CD4-positive, alpha-beta T cell treated with Interleukin-17A for 4 hours (primary cell): ENCODE measurements around the gene NHERF2.
A peak's percentile ranks its signal among the peaks of the same experiment; 100 is the strongest.

Experiments used
- DNase-seq: peaks from one replicate; pipeline ENCODE4 v3.0.0-alpha.2; 2020; ENCODE audit warnings: mixed read lengths

The NHERF2 gene

DNA sequence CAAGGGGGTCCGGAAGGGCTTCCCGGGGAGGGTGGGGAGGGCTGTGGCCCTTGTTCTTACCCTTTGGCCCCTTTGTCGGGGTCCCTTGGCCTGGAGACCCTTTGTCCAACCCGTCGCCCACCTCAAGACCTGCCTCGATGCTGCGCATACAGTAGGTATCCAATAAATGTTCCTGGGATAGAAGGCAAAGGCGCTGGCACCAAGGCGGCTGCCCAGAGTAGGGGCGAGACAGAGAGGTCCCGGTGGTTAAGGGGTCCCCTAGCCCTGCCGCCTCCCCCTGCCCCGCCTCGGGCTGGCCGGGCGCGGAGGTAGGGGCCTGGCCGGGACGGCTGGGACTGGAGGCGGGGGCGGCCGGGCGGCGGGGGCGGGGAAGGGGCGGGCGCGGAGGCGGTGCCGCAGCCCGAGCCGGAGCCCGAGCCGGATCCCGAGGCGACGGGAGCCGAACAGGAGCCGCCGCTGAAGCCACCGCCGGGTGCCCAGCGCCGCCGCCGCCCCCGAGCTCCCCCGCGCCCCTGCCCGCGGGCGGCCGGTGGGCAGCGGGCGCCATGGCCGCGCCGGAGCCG lies at the start of gene NHERF2:
Gene NHERF2 (plus strand): TSS at position 442 of the 563 bp plus-strand sequence. CDS start 104 bp downstream, at position 546.
- DNase-seq = peak; percentile 66

DNA sequence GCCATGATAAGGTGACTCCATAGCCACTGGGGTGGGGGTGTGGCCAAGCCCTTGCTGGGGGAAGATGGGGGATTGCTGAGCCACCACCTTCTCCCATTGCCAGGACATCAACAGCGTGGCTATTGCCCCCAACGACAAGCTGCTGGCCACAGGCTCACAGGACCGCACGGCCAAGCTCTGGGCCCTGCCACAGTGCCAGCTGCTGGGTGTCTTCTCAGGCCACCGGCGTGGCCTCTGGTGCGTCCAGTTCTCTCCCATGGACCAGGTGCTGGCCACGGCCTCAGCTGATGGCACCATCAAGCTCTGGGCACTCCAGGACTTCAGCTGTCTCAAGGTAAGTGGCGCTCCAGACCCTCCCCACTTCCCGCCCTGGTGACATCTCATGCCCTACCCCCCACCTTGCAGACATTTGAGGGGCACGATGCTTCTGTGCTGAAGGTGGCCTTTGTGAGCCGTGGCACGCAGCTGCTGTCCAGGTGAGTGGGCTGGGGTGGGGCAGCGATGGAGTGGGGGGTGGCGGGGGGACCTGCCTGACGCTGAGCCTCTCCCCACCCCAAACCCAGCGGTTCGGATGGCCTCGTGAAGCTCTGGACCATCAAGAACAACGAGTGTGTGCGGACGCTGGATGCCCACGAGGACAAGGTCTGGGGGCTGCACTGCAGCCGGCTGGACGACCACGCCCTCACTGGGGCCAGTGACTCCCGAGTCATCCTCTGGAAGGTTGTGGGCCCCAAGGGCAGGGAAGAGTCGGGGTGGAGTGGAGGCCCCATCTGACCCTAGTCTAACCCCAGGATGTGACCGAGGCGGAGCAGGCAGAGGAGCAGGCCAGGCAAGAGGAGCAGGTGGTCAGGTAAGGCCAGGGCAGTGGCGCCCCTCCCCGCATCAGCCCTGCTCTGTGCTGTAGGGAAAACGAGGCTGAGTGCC lies 49.5 kb upstream of the NHERF2 start:
- DNase-seq = no peak

DNA sequence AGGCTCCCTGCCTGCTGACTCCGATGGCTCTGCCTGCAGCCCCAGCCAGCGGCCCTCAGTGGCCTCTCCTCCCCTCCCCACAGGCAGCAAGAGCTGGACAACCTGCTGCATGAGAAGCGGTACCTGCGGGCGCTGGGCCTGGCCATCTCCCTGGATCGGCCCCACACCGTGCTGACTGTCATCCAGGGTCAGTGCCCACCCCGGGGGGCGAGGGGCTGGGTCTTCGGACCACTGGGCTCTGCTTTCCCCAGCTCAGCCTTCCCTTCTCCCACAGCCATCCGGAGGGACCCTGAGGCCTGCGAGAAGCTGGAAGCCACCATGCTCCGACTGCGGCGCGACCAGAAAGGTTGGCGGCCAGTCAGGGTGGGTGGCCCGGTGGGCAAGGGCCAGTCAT lies 48.8 kb upstream of the NHERF2 start:
- no peak for DNase-seq

DNA sequence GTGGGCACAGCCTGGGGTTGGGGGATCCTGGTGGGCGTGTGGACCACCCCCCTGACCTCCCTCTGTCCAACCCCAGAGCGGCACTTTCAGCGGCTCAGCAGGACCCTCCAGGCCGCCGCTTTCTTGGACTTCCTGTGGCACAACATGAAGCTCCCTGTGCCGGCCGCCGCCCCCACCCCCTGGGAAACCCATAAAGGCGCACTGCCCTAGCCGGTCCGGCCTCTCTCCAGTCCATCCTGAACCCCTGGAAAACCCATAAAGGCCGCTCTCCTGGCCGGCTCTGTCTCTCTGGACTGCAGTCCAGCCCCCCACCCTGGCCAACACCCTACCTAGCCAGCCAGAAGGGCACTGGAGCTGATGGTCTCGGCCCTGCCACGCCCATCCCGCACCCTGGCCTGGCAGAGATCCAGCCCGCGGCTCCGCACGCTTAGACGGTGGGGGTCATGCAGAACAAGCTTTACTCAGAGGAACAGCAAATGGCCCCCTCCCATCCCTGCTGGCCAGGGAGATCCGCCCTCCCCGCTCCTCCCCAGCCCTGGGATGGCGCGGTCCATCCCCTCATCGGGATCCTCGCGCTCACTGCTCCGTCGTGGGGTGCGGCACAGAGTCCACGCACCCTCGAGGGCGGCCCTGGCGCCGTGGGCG lies 48.1 kb upstream of the NHERF2 start:
- DNase-seq = no peak

DNA sequence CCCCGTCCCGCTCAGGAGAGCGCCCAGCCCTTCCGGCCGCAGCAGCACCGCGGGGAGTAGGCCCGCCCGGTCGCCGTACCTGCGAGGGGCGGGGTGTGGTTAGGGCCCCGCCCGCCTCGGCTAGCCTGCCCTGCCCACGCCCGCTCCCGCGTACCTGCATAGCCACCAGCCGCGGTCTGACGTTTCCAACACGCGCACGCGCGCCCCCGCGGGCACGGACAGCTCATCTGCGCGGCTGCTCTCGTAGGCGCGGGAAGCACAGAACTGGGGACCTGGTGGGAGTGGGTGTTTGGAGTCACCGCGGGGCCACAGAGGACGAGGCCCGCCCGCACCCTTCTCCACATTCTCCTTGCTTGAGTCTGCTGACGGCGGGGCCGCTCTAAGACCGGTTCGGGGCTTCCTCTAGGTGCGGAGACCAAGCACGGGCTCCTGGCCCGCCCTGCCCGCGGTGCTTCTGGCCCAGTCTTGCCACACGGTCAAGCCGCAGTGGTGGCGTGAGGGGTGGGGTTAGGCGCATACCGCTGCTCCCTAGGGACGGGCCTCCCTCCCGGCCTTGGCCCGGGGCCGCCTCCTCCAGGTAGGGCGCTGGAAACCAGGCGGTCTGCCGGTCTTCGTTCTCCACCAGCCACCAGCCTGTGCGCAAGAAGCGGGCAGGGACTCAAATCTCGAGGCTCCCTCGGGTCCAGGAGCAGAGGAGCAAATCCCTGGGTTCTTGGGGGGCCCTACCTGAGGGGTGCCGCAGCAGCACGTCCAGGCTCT lies 47.3 kb upstream of the NHERF2 start:
- DNase-seq = peak; percentile 56

DNA sequence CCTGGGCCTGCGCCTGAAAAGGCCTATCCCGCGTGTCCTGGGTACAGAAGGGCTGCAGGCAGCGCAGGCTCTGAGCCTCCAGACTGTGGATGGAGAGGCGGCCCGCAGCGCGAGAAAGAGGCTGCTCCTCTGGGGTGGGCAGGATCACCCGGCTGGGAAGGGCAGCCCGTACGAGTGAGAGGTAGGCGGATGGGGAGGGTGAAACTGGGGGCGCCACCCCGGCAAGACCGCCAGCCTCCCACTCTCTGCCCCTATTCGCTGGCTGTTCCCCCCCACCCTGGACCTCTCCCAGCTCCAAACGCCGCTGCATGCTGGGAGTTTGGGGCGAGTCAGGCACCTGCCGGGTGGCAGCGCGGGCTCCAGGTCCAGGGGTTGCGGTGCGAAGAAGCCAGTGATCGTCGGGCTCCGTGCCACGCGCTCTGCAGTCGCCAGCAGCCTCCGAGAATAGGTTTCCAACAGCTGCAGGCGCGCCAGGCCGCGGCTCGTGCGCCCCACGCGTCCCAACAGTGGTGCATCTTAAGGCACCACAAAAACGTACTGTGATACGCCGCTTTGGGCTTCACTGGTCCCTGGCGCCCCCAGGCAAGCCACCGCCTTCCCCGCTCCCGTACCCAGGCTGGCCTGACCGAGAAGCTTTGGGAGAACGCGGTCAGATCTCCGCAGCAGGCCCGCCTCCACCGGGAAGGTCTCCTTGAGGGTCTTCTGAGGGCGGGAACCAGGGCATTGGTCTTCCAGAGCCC lies 46.5 kb upstream of the NHERF2 start:
- no peak for DNase-seq

DNA sequence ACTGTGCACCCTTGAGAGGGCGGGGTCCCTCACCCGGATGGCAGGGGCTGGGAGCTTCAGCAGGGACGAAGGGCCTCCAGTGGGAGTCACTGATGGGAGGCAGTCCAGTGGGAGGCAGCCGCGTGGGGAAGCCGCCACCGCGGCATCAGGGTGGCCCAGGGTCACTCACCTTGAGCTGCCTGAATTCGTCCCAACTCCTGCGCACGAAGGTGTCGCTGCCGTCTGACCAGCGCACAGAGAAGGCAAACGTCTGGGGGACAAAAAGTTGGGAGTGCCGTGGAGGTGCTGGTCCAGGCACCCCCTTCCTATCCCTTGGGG lies 46.0 kb upstream of the NHERF2 start:
- DNase-seq = no peak

DNA sequence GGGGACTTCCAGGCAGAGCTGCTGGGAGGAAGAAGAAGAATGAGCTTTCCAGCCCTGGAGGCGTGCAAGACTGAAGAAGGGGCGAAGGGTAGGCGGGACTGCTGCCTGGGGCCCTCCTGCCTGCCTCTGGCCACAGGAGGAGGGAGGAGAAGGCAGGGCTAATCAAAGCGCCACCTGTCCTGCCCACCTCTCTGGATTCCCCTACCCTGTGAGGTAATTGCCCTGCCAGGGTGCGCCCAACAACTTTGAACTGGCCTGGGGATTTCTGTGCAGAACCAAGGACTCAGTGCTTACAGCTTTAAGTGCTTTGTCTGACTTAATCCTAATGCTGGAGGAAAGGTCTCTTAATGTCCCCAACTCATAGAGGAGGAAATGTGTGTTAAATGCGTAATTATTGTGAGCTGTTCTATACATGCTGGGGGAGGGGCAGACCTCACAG lies 45.3 kb upstream of the NHERF2 start, which contains the start of gene NOXO1:
Gene NOXO1 (minus strand): TSS at position 72 of the 439 bp plus-strand sequence. CDS start 290 bp downstream, outside the sequence.
- no peak for DNase-seq

DNA sequence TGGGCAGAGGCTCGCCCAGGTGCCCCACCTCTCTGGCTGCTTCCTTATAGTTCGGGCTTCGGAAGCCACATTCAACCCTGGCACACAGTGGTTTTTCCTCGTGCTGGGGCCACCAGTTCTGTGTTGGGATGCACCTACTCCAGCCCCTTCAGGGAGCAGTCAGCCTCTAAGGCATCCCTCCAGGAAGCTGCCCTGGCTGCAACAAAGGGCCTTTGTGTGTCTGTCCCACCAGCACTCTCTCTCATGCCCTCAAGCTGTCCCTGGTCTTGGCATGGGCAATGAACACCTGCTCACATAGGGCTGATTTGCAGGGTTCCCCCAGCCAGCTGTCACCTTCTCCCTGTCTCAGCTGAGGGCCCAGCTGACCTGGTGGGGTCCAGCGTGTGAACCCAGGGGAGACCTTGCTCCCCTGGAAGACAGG lies 44.7 kb upstream of the NHERF2 start:
- DNase-seq = no peak

DNA sequence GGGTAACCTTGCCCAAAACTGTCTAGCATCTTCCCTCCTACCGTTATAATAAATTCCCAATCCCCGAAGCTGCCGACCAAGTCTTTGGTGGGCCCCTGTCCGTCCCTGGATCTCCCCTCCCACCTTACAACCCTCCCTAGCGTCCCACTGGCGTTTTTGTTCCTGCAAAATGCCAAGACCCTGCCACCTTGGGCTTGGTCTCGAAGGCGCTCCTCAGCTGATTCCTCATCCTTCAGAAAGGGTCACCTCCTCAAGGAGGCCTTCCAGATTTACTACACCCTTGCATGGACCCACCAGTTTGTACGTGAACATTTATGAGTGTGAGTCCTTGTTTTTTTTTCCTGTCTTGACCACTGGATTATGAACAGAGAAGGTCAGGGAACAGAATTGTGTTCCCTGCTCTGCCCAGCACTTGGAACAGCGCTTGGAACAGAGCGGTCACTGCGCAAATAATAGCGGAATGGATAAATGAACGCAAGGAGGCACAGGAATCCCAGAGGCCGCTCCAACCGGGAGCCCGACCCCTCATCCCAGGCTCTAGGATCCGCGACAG lies 43.6 kb upstream of the NHERF2 start:
- no peak for DNase-seq

DNA sequence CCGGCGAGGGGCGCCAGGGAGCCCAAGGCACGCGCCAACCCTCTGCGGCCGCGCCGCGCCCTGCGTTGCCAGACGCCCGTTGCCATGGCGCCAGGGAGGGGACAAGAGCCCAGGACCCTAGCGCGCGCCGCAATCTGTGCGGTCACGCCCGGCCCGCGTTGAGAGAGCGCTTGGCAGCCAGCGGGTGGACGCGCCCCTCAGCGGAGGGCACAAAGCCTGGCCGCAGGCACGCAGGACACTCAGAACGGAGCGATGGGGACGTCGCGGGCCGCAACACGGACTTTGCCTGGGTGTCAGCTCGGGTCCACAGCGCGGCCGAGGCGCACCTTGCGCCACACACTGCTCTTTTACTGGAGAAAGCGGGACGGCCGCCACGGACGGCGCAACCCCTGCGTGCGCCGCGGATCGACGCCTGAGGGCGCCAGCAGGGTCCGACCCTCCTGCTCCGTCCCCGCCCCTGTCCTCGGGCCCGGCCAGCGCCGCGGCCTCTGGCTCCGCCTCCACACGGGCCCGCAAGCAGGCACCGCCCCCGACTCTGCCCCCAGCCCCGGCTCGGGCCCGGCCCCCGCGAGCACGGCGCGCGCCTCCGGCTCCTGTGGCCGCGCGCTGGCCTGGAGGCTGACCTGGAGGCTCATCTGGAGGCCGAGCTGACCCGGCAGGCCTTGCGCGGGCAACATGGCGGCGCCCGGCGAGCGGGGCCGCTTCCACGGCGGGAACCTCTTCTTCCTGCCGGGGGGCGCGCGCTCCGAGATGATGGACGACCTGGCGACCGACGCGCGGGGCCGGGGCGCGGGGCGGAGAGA lies 43.0 kb upstream of the NHERF2 start, which contains the start of gene GFER:
Gene GFER (plus strand): TSS at position 650 of the 803 bp plus-strand sequence. CDS start 26 bp downstream, at position 676.
- DNase-seq = peak; percentile 81

DNA sequence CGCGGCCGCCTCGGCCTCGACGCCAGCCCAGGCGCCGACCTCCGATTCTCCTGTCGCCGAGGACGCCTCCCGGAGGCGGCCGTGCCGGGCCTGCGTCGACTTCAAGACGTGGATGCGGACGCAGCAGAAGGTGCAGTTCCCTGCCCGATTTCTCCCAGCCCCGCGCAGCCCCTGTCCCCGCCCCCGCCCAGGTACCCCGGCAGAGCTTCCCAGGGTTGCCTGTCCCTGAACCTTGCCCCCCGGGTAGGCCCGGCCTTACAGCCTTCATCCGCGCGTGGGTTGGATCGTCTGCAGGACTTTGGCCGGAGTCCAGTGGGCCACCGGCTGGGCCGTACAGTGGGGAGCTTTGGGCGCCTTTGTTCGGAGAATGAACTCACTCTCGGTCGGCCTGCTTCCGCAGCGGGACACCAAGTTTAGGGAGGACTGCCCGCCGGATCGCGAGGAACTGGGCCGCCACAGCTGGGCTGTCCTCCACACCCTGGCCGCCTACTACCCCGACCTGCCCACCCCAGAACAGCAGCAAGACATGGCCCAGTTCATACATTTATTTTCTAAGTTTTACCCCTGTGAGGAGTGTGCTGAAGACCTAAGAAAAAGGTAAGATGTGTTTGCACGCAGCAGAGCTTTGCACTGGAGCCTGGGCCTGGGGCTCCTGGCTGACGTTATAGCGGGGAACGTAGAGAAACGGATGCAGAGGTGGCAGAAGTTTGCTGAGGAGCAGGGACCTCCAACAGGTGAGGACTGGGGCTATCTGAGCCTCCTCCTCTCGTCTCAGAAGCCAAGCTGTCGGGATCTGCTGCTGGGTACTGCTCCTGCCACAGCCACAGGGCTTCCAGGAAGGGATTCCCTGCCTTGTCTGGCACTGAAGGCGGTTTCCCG lies 42.1 kb upstream of the NHERF2 start:
- DNase-seq = peak; percentile 52

DNA sequence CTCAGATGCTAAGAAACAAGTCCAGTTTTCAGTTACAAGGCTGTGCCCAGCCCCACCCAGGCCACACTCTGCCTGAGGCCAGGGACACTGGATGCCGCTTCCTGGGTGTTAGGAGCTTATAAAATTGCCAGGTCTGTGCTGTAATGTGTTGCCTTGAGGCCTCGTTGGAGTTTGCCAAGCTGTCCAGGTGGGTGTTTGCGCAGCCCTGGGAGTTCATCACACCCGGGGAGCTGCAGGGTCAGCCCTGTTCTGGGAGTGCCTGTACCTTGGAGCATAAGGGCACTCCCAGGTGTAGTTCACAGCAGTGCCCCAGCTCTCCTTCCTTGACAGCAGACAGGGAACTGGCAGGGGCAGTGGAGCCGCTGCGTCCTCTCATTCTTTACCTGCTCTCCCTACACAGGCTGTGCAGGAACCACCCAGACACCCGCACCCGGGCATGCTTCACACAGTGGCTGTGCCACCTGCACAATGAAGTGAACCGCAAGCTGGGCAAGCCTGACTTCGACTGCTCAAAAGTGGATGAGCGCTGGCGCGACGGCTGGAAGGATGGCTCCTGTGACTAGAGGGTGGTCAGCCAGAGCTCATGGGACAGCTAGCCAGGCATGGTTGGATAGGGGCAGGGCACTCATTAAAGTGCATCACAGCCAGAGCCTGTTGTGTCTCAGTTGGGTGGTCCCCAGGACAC lies 41.1 kb upstream of the NHERF2 start:
- DNase-seq = no peak

DNA sequence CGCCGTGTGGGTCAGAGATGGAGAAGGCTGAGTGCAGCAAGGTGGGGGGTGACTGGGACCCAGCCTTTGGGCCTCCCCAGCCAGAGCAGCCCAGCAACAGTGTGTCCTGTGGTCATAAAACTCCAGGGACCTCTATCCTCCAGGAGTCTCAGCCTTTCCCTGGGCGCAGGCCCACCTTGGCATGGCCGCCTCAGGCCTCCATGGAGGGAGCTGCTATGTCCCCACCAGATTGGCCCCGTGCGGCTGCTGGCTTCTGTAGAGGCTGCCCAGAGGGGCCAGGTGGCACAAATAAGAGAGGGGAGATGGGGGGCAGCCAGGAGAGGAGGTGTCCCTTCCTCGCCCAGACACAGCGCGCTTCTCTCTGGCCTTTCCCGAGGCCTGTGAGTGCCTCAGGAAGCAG lies 39.5 kb upstream of the NHERF2 start:
- no peak for DNase-seq

DNA sequence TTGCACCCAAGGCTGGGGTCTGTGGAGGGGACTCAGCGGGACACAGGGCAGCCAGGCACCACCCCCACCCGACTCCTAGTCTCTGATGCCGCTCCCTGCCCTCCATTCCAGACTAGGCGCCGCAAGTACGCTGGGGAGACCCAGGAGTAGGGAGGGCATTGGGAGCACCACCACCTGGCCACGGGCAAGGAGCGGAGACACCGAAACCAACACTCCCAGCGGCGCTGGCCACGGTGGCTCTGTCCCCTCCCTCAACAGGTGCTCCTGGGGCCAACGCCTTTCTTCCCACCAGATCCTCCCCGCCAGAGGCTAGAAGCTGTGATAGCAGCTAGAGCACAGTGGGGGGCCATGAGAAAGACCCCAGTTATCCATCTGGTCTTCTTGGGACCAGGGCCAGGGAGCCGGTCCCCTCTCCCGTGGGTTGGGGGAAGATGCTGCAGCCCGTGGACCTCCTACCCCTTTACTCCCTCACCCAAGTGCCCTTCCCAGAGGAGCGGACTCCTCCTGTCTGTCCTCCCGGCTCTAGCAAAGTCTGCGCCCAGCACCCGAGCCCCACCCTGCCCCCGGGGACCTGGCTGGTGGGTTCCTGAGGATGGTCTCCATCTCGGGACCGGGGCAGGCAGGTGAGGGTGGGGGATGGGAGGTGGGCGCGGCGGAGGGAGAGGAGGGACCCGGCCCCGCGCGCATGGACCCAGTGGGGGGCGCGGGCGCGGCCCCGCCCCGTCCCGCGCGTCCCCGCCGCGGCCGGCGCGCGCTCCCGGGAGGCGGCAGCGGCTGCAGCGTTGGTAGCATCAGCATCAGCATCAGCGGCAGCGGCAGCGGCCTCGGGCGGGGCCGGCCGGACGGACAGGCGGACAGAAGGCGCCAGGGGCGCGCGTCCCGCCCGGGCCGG lies 37.2 kb upstream of the NHERF2 start, which contains the start of gene SYNGR3:
Gene SYNGR3 (plus strand): TSS at position 762 of the 892 bp plus-strand sequence. CDS start 133 bp downstream, outside the sequence.
- no peak for DNase-seq

DNA sequence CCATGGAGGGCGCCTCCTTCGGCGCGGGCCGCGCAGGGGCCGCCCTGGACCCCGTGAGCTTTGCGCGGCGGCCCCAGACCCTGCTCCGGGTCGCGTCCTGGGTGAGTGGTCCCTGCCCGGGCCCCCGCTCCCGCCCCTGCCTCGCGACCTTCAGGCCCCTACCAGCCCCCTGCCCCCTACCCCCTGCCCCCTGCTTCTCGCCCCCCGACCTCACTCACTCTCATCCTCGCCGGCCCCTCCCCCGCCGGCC lies 36.7 kb upstream of the NHERF2 start:
- DNase-seq = no peak

DNA sequence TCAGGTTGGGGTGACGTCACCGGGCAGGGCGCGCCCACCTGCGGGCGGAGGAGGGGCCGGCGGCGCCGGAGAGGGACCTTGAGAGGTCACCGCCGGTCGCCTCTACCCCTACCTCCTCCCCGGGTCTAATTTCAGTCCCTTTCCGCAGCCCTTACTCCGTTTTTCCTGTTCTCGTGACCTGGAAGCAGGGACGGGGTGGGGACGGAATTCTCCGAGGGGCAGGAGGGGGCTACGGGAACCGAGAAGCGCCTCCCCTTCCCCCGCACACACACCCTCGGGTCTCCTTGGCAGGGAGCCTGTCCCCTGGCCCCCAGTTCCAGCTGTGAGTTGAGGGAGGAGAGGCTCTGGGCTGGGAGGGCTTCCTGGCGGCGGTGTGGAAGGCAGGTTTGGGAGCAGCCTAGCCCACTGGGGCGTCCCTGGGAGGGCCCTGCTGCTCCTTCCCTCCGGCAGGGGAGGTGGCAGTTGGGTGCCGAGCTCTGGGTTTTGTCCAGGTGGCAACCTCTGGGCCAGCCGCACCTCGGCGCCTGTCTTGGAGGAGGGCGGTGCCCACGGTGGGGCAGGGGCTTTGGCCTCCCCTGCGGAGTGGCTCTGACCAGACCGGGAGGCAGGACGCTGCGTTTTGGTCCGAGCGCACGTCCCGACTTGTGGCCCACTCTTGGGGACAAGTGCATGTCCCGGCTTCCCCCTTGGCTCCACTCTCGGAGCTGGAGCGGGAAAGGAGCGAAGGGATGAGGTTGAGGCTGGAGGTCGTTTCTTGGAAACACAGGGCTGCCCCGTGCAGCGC lies 36.2 kb upstream of the NHERF2 start:
- DNase-seq = peak; percentile 58
